ENCODE measurements around the gene SGK1.
"Not testable (repeated sequence)": the region's sequence is repeated elsewhere in the genome, so short reads cannot be mapped to it uniquely, and the experiment has no call there.

The SGK1 gene

DNA sequence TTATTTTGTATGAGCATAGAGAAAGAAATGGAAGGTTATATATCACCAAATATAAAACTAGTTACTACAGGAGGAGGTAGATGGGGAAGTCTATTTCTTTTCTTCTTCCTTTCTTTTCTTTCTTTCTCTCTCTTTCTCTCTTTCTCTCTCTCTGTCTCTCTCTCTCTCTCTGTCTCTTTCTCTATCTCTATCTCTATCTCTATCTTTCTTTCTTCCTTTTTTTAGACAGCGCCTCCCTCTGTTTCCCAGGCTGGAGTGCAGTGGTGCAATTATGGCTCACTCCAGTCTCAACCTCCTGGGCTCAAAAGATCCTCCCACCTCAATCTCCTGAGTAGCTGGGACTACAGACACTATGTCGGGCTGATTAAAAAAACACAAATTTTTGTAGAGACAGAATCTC, 10.2 kb upstream of the SGK1 start:
- no peak for DNase-seq (ENCODE audit: low spot score)

DNA sequence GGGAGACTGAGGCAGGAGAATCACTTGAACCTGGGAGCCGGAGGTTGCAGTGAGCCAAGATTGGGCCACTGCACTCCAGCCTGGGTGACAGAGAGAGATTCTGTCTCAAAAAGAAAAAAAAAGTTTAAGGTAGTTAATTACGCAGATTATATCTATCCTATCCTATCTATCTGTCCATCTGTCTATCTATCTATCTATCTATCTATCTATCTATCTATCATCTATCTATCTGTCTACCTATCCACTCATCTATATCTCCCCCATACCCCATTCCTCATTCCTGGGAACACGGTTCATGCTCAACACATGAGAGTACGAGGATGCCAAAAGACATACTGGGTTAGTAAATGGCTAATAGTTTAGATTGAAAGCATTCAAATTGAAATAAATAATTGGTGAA, 8.3 kb upstream of the SGK1 start:
- not testable (repeated sequence) for DNase-seq (ENCODE audit: low spot score)

DNA sequence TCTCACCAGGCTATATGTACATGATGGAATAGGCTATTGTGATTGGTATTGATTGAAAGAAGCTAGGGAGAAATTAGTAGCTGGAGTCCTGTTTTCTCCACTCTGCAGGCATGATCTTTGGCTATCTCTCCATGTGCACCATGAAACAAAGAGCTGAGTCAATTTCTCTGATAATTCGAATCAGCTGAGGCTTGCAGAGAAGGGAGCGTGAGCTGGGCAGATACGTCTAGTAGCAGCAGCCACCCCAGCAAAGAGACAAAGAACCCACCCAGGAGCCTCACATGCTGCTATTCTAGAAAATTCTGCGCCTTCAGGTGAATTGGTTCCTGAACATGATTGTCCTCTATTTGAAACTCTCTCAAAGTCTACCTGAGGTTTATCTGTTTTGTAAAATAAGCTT, 6.9 kb upstream of the SGK1 start:
- DNase-seq (ENCODE audit: low spot score) = no peak

DNA sequence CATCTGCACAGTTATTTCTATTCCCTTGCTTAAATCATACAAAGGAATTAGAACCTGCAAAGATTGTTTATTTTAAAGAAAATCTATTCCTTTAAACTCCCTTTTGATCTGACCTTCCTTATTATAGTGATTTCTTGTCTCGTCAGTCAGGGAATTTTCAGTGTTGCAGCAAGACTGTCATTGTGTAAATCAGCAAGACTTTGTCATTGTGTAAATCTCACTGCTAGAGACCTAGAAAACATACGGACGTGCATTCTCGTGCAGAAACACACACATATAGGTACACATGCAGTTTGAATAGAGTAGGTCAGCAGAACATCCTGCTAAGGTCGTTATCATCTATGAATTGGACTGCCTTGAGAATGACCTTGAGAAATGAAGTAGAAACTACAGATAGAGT, 6.2 kb upstream of the SGK1 start:
- no peak for DNase-seq (ENCODE audit: low spot score)

DNA sequence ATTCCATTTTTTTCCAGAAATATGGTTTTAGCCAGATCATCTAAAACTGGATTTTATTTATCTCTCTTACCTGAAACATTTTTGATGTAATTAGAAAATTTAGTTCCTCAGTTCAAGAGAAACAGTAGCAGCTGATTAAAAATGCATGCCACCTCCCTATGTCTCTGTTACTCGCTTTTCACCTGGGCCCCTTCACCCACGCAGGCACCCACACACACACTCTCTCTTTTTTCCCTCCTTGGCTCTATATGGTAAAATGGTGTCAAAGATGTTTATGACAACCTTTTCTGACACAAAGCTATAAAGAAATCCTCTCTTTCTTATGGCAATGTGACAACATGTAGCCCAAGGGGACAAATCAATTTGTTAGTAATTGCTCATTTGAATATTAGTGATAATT, 5.8 kb upstream of the SGK1 start:
- no peak for DNase-seq (ENCODE audit: low spot score)

DNA sequence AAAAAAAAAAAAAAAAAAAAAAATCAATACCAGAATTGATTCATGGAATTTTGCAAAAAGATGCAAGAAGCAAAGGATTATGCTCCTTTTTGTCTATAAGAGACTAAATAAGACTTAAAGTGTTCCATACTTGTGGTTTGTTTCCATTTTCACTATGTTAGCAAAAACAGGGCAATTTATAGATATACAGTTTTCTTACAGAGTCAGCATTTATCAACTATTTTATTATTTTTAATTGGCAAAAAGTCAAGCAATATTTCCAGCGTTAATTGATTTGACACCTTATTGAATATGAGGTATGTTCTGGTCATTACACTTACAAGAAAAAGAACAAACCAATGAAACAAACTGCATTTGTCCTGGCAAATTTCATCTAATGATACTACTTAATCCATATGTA, 5.4 kb upstream of the SGK1 start:
- DNase-seq (ENCODE audit: low spot score) = no peak

DNA sequence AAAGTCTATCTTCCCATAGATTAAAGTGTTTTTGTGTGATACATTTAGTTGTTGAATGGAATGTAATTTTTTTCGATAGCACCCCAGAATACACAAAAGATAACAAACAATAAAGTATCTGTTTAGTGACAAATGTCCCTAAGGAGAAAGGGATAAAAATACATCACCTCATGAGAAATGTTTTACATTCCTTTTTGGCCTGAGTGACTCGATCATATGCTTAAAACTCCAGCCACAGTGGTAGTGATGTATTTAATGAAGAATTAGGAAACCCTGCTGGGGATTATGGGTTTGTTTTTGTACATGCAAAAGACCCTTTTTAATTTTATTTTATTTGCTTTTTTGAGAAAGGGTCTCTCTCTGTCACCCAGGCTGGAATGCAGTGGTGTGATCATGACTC, 4.3 kb upstream of the SGK1 start:
- no peak for DNase-seq (ENCODE audit: low spot score)

DNA sequence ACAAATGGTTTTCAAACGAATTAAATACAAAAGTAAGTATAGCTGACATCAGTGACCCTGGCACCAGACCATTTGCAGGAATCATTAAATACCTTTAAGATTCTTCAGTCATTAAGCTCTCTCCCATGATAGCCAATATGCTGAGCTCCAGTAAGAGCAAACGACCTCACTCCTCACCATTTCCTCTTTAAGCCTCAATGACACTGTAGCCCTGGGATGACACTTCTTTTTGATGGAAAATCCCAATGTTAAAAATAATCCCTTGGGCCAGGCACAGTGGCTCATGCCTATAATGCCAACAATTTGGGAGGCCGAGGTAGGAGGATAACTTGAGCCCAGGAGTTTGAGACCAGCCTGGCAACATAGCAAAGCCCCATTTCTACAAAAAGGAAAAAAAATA, 3.3 kb upstream of the SGK1 start:
- no peak for DNase-seq (ENCODE audit: low spot score)

DNA sequence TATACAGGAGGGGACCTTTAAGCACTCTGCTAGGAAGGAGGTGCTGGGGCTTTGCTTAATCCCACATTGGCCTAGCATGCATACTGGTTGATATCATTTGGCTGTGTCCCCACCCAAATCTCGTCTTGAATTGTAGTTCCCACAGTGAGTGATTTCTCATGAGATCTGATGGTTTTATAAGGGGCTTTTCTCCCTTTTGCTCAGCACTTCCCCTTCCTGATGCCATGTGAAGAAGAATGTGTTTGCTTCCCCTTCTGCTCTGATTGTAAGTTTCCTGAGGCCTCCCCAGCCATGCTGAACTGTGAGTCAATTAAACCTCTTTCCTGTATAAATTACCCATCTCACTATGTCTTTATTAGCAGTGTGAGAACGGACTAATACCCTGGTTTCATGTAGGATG, 1.8 kb upstream of the SGK1 start:
- DNase-seq (ENCODE audit: low spot score) = not testable (repeated sequence)

DNA sequence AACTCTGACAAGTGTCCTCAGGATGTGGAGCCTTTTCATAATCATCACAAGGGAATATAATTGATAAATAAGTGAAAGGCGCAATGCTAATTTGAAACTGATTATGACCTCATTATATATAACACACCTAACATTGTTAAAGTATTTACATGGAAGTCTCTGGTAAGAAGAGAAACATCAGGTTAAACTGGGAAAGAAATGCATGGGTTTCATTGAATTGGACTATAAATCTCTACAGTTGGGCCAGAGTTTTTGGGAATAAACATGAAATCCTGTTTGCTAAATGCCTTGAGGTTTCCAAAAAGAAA, 1.0 kb upstream of the SGK1 start:
- no peak for DNase-seq (ENCODE audit: low spot score)

DNA sequence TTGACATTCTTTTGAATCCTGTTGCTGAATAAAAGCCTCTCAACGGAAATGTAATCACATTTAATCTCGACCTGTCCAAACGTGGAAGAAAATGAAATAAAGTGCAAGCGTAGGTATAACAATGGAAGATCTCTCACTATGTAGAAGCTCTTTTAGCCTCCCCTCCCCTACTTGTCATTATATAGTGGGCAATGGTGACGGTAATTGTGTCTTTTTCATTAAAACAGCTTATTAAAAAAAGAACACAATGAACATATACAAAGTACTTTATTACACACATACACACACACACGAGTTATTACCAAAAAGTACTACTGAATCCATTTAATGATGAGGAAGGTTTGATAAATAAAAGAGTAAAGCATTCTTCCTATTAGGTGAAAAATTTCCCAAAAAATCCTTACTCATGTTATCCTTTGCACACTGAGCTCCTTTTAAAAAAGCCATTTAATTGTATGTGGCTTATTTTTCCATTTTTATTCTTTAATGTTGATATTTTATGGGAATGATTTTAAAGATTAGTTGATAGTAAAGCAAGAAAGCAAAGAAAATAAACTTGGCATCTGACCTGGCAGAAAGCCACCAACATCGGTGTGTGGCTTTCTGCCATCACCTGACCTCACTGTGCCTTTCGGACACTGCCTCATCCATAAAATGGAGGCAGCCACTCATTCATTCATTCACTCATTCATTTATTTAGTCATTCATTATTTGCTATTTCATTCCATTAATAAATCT, 493 bp upstream of the SGK1 start:
- no peak for DNase-seq (ENCODE audit: low spot score)

DNA sequence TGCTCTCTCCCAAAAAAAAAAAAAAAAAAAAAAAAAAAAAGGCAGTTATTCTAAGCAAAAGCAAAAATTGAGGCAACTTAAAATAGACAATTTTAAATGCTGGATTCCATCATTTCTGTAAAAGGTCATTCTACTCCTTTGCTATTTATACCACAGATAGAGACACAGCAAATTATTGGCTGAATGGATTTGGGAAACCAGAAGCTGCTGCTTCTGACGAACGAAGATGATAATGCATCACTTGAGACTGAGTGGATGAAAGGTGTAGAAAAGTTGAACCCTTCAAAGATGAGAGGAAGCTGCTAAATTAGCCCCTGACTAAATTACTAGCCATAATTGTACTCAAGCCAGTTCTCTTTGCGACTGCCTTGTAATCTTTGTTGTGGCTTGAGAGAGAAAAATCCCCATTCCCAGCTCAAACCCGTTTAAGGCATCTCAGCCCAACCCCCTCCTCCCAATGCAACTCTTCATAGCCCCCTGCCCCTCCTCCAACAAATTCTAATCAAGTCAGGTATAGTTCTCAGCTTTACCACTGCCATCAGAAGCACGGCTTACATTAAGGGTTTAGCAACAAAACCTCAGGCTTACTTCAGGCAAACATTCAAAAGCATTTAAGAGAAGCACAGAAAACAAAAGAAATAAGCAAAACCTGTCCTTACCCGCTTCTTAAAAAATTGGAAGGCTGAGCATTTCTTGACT, 1.0 kb downstream of the SGK1 start:
- DNase-seq (ENCODE audit: low spot score) = no peak

DNA sequence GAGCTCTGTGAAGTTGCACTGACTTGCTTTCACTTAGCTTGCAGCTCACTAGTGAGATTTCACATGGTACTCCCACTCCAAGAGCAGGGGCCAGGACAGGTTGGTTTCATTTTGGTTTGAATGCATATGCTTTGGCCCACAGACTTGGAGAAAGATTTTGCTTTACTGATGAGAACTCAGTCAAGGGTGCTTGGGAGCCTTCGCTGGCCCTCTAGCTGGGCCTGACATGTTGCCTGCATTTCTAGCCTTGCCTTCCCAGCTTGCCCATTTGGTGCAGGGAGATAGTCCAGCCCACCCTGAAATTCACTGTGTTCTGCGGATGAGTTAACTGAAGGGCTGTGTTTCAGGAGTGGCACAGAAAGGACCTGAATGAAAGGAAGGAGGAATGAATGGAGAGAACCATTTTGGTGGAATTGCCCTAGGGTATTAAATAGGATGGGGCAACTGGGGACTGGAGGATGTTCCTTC, 1.9 kb downstream of the SGK1 start:
- DNase-seq (ENCODE audit: low spot score) = no peak

DNA sequence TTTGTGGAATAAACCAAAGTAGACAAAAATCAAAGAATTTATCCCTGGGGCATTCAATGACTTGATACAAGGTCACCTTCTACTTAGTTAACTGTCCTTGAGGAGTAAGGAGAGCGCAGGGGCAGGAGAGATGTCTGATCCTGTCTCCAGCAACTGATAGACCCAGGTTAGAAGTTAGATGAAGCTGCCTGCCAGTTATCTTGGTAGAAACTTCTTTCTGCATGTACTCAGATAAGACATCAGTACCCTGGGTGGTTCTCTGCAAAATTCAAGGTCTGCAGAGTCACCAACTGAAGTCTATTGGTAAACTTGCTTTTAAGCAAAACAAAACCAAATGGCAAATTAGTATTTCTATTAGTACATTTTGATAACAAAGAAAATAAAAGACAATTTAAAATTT, 2.7 kb downstream of the SGK1 start:
- no peak for DNase-seq (ENCODE audit: low spot score)

DNA sequence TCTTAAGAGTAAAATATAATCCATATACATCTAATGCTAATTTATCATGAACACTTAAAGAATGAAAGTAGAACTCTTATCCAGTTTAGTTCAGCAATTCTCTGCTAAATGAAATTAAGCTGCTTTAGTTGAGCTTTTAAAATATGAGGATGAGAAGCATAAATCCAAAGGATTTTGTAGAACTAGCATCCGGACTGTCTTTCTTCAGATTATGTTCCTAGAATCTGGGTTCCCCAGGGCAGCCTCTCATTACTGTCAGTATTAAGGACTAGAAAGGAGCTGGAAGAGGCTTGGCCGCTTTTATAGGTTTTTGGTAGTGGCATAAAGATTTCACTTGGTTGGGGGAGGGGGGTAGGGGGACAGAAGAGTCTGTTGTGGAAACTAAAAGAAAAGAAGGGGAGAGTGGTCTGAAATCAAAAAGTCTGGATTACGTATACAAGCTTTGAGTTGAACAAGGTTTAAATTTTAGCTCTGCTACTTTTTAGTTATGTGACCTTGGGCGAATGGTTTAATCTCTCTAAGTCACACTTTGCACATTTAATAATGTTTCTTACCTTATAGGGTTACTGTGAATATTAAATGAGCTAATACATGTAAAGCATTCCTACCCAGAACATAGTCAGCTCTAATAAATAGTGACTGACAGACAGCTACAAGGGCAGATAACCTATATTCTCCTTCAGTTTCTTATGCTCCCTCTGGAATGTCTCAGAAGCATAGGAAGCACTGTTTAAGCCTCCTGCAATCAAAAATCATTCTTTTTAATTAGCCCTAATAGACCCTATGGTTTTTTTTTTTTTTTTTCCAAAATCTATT, 3.7 kb downstream of the SGK1 start:
- DNase-seq (ENCODE audit: low spot score) = no peak

DNA sequence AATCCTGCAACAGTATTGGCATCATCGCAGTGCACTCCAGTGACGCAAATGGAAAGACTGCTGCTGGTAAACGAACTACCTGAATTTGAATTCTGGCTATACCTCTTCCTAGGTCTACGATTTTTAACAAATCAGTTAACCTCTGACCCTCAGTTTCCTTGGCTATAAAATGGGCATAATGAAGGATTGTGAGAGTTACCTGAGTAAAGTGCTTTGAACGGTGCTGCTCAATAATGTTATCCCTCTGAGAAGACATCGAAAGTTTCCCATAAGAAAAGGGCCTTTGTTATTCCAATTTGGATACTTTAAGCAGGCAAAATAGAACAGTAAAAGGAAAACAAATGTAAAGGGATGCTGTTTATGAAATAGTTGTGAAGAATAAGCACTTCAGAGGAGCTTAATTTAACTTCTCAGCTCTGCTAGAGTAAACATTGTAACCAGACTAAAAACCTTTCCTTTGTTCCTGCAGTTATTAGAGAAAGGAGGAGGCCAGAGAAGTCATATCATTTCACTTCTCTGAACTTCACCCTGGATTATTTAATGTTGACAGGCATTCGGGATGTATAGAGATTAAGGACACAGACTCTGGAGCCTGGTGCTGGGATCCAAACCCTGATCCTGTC, 5.8 kb downstream of the SGK1 start:
- DNase-seq (ENCODE audit: low spot score) = no peak

DNA sequence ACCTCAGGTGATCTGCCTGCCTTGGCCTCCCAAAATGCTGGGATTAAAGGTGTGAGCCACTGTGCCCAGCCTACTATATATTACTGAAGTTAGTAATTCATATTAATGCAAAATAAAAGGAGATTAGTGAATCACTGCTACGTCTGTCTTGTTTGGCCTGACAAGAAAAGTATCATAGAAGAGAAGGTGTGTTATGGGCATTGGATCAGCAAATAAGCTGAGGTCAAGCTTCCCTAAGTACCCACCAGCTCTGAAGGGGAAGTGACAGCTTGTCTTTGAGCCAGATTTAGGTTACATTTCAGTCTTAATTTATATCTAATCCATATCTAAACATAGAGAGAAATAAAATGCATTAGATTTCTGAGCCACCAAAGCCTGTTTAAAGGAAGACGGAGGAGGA, 7.1 kb downstream of the SGK1 start:
- no peak for DNase-seq (ENCODE audit: low spot score)

DNA sequence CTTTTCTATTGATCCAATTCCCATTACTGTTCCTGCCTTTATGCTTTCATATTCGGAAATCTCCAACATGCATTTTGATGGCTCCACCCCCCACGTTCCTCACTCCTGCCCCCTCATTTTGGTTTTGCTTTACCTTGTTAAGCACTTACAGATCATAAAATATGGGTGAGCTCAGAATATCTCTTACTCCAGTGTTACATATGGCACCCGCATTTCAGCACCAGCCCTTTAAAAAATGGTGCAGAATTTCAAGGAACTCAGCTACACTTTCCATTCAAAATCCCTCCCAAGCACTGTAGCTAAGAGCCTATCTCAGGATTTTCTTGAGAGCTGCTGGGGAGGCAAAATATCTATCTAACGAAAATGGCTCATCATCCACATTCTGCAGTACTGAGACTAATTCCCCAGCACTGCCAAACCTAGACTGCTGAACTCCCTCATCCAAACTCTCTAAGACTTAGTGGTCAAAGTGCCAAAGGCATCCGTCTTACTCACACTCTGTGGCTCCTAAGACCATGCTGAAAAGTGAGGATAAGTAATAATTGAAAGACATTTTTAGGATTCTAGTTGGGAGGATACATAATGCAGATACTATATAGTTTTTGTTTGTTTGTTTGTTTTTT, 7.8 kb downstream of the SGK1 start:
- no peak for DNase-seq (ENCODE audit: low spot score)

DNA sequence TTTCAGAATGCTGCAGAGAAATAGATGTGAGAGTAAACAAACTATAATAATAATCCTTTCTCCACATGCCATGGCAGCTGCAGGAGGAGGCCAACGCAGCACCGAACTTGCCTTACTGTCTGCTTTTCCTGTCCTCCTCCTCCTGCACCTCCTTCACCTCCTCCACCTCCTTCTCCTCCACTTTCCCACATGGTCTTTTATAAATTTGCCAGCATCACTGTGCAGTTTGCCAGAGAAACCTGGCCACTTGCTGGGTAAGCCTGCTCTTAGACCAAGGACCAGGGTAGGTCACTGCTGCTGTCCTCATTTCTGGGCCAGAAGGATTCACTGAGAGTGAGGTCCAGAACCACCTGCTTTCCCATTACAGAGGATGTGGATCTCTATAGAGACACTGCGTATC, 8.7 kb downstream of the SGK1 start:
- no peak for DNase-seq (ENCODE audit: low spot score)

DNA sequence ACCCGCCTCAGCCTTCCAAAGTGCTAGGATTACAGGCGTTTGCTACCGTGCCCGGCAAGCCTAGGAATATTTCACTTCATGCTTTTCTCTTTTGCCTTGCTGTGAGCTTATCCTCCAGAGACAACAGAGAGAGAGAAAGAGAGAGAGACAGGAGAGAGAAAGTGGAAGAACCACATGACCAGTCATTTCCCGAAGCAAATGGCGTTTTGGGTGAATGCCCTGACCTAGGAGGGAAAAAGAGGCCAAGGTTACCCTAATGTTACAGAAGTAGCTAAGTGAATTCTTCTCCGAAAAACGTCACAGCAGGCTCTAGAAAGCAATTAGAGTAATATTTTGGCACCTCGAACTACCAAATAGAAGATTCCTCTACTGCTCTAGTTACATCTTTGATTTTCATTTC, 9.1 kb downstream of the SGK1 start:
- no peak for DNase-seq (ENCODE audit: low spot score)

DNA sequence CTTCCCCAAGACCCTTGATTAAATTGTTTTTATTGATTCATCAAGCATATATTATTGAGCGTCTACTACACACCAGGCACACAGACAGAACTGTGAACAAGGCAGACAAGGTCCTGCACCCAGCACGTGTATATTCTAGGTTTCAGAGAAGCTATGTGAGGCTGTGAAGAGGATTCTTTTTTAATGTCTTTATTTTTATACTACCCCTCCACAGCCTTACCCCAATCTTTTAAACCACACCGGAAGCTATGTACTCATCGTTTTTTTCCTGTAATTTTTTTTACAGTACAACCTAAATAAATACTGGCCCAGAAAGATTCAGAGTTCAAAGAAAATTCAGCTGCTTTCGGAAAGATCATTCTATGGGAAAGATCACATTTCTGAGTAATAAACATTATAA, 10.0 kb downstream of the SGK1 start:
- DNase-seq (ENCODE audit: low spot score) = no peak

DNA sequence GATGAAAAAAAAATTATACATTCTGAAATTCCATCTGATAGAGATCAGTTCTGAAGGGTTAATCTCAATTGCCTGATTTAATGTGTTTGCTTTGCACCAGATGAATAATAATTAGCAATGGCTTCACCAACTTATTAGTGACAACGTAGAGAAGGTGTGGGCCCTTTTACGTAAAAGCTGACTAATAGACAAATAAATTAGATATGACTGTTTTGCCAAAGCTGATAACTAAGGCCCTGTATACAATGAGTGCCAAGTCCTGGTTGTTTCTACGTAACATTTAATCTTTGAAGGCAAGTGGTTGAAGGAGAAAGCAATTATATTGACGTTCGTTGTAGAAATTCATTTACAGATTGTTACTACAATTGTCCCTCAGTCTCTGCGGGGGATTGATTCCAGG, 10.8 kb downstream of the SGK1 start:
- DNase-seq (ENCODE audit: low spot score) = no peak
